ENCODE data around the gene SEPTIN3.

GRCh38 chr22:41932353-41932752, 36.9 kb upstream of the SEPTIN3 start:
- TF ChIP-seq ATF1 (CRISPR knock-in tag; IDR thresholded peaks at IDR 0.05): no peak
- TF ChIP-seq ATF1 (tag; IDR thresholded peaks at IDR 0.05): no peak
- TF ChIP-seq GABPA (tag; conservative IDR thresholded peaks at IDR 0.05; ENCODE audit: low read depth): no peak
